ENCODE data around the gene PIK3CG.
"Not testable (repeated sequence)": the region's sequence is repeated elsewhere in the genome, so short reads cannot be mapped to it uniquely, and the experiment has no call there.

PIK3CG gene

GRCh38 chr7:106841896-106842390, 23.1 kb upstream of the PIK3CG start:
- no peak for TF ChIP-seq CTCF (IDR thresholded peaks at IDR 0.05; ENCODE audit: borderline replicate concordance, control extremely low read depth, extremely low read depth, insufficient read depth, missing control alignments)
- in situ Hi-C loops (cut with MboI; ENCODE audit: low sequenced_read_pairs, unreplicated experiment): no loop called here
- no peak for DNase-seq (ENCODE audit: low spot score)

GRCh38 chr7:106844279-106844997, 20.6 kb upstream of the PIK3CG start:
- DNase-seq (ENCODE audit: low spot score): no peak
- in situ Hi-C loops (cut with MboI; ENCODE audit: low sequenced_read_pairs, unreplicated experiment): no loop called here
- no peak for TF ChIP-seq CTCF (IDR thresholded peaks at IDR 0.05; ENCODE audit: borderline replicate concordance, control extremely low read depth, extremely low read depth, insufficient read depth, missing control alignments)

GRCh38 chr7:106848049-106848448, 17.0 kb upstream of the PIK3CG start:
- DNase-seq (ENCODE audit: low spot score): no peak
- in situ Hi-C loops (cut with MboI; ENCODE audit: low sequenced_read_pairs, unreplicated experiment): no loop called here
- no peak for TF ChIP-seq CTCF (IDR thresholded peaks at IDR 0.05; ENCODE audit: borderline replicate concordance, control extremely low read depth, extremely low read depth, insufficient read depth, missing control alignments)

- in situ Hi-C loops (cut with MboI; ENCODE audit: low sequenced_read_pairs, unreplicated experiment): no loop called here
- DNase-seq (ENCODE audit: low spot score): no peak
Observed at GRCh38 chr7:106848851-106849442, 16.1 kb upstream of the PIK3CG start.

GRCh38 chr7:106851632-106852031, 13.4 kb upstream of the PIK3CG start:
- DNase-seq (ENCODE audit: low spot score); in situ Hi-C loops (cut with MboI; ENCODE audit: low sequenced_read_pairs, unreplicated experiment): not testable (repeated sequence)

More at GRCh38 chr7:106848851-106849442, 16.1 kb upstream of the PIK3CG start:
- no peak for TF ChIP-seq CTCF (IDR thresholded peaks at IDR 0.05; ENCODE audit: borderline replicate concordance, control extremely low read depth, extremely low read depth, insufficient read depth, missing control alignments)

- DNase-seq (ENCODE audit: low spot score): no peak
- TF ChIP-seq CTCF (IDR thresholded peaks at IDR 0.05; ENCODE audit: borderline replicate concordance, control extremely low read depth, extremely low read depth, insufficient read depth, missing control alignments): no peak
- in situ Hi-C loops (cut with MboI; ENCODE audit: low sequenced_read_pairs, unreplicated experiment): no loop called here
Observed at GRCh38 chr7:106853250-106853908, 11.7 kb upstream of the PIK3CG start.

Measured in GM13976 (cell line).